Measurements from ENCODE around the gene AGPAT1.
A peak's percentile ranks its signal among the peaks of the same experiment; 100 is the strongest.

The AGPAT1 gene

DNA sequence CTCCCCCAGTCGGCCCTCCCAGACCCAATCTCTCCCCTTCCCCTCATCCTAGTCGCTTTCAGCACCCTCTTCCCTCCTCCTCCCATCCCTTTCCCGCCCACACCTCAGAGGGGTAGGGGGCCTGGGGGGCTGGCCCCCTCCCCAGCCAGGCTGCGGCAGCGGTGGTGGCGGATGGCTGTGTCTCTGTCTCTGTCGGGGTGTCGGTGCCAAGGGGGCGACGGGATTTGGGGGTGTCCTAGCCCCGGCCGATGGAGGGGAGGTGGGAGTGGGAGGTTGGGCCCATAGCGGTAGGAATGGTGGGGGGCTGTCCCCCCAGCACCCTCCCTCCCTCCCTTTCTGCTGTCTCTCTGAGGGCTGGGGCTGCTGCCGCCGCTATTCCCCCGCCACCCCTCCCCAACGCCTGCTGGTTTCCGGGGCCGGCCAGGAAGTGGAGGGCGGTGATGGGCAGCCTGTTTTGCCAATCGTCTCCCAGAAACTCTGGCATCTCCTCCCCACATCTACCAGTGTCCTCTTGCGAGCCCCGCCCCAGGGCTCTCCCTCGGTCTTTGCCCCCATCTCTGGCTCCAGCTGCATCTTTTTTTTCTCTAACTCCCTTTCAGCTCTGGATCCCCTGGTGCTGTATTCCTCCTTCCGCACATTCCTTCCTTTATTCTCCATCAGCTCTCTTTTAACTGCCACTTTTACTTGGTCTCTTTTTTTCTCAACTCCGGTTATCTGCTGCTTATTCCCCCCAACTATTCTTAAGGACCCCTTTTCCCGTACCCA, at the start of gene AGPAT1:
Gene AGPAT1 (minus strand): TSS at position 374 of the 765 bp plus-strand sequence. CDS start 4,588 bp downstream, outside the sequence.
- peak; percentile 95 for DNase-seq (ENCODE audit: low read depth)
- peak within 1 kb of the TSS; percentile 100 for H3K4me3 ChIP-seq (ENCODE audit: low read depth, low read length)
- in situ Hi-C loops (cut with HindIII; ENCODE audit: low sequenced_read_pairs), result no loop called here
- TF ChIP-seq, protein P1, sequence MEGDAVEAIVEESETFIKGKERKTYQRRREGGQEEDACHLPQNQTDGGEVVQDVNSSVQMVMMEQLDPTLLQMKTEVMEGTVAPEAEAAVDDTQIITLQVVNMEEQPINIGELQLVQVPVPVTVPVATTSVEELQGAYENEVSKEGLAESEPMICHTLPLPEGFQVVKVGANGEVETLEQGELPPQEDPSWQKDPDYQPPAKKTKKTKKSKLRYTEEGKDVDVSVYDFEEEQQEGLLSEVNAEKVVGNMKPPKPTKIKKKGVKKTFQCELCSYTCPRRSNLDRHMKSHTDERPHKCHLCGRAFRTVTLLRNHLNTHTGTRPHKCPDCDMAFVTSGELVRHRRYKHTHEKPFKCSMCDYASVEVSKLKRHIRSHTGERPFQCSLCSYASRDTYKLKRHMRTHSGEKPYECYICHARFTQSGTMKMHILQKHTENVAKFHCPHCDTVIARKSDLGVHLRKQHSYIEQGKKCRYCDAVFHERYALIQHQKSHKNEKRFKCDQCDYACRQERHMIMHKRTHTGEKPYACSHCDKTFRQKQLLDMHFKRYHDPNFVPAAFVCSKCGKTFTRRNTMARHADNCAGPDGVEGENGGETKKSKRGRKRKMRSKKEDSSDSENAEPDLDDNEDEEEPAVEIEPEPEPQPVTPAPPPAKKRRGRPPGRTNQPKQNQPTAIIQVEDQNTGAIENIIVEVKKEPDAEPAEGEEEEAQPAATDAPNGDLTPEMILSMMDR (IDR thresholded peaks at IDR 0.05; ENCODE audit: low read depth, low read length, missing control alignments), result no peak

DNA sequence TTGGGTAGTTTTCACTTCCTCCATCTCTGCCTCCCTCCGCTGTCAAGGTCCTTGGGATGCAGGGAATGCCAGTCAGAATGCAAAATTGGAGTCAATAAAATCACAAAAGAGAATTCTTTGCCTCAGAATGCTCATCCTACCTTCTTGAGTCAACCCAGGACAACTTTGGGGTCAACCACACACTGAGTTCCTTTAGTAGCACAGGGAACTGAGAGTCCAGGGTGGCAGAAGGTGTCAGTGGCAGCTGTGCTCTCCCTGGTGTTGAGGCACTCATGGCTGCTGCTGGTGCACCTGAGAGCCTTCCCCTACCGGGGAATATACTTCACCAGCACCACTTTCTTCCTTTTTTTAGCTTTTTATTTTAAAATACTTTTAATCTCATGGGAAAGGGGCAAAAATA, 48.8 kb upstream of the AGPAT1 start:
- TF ChIP-seq, protein P1 (IDR thresholded peaks at IDR 0.05; ENCODE audit: low read depth, low read length, missing control alignments), result no peak
- DNase-seq (ENCODE audit: low read depth), result no peak
- in situ Hi-C loops (cut with HindIII; ENCODE audit: low sequenced_read_pairs), result no loop called here
- H3K4me3 ChIP-seq (ENCODE audit: low read depth, low read length), result no peak overlapping the region

DNA sequence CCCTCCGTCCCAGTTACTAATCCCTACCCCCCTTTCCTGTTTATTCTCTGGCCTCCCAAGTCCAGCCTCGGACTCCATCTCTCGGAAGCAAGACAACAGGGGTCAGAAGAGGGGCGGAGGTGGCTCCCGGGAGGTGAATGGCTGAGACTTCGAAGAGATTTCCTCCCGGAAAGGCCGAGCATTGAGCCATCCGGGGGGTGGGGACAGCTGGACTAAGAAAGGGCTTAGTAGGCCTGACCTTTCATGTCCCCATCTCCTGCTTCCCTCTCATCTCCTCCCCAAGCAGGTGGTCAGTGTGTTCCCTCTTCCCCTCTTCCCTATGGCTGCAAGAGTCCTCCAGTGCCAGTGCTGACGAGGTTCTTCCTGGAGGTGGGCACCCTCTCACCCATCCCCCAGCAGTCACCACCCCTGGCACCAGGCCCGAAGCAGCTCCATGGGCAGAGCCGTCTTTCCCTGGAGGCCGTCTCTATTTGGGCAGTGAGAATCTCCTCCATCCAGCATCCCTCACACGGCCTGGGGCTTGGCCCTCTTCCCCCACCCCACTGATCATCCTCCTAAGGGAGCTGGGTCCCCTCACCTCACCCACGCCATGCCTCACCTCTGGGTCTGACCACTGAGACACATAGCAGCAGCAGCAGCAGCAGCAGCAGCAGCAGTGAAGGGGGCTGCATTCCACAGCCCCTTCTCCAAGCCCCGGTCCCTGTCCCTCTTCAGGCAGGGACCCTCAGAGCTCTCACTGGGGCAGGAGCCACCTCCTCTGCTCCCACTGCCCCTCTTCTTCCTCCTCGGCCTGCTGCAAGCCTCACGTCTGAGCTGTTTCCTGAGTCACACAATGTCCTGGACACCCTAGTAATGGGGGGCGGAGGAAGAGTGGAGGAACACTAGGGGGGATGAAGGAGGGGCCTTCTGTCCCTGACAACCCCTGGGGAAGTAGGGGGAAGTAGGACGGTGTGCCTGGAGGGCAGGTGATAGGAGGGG, 47.7 kb upstream of the AGPAT1 start, which contains the start of gene NOTCH4:
Gene NOTCH4 (minus strand): TSS at position 810 of the 978 bp plus-strand sequence. CDS start 139 bp downstream, at position 671.
- H3K4me3 ChIP-seq (ENCODE audit: low read depth, low read length), result no peak within 1 kb of the TSS
- DNase-seq (ENCODE audit: low read depth), result no peak
- in situ Hi-C loops (cut with HindIII; ENCODE audit: low sequenced_read_pairs), result no loop called here
- TF ChIP-seq, protein P1 (IDR thresholded peaks at IDR 0.05; ENCODE audit: low read depth, low read length, missing control alignments), result no peak

DNA sequence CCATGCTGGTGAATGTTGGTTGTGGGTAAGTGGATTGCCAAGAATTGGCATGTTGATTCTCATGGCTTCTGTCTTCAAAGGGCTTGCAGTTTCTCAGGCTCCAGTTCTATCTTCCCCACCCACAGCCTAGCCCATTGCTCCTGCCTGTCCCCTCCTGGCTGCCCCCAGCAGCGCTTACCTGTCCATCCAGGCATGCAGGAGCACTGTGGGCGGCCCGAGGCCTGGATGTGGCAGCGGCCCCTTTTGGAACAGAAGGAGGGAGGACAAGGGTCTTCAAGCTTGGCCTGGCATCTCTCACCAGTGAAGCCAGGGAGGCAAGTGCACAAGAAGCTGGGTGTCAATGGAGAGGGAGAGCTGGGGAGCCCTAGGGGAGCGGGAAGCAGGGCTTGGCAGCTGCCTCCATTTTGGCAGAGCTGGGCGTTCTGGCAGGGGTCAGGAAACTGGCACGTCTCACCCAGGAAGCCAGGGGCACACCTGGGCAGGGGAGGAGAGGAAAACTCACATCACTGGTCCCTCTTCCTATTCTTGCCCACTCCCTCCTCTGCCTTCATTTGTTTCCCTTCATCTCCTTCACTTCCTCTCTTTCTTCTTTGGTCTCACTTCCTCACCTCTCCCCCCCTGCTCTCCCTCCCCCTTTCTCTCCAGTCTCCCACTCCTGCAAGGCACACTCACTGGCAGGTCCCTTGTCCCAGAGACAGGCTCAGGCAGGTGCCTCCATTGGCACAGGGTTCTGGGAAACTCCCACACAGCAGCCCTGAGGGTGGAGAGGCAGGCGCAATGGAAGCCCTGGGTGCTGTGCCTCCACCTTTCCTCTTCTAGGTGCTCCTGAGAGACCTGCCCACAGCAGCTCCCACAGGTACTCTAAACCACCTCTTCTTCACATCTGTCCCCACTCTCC, 46.7 kb upstream of the AGPAT1 start:
- in situ Hi-C loops (cut with HindIII; ENCODE audit: low sequenced_read_pairs), result no loop called here
- no peak overlapping the region for H3K4me3 ChIP-seq (ENCODE audit: low read depth, low read length)
- TF ChIP-seq, protein P1 (IDR thresholded peaks at IDR 0.05; ENCODE audit: low read depth, low read length, missing control alignments), result no peak
- no peak for DNase-seq (ENCODE audit: low read depth)

DNA sequence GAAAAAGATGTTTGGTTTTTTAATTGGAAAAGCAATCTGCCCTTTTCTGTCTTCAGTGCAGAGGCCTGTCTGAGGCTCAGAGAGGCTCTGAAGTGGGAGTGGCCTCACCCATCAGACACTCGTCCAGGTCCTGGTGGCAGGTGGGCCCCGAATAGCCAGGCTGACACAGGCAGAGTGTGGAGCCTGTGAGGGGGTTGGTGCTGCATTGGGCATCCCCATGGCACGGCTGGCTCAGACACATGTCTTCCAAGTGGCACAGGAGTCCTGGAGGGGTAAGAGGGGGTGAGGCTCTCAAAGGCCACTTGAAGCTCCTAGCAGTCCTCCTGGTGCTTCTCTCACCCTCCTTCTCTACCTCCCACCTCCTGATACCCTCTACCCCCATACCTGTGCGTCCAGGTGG, 44.1 kb upstream of the AGPAT1 start:
- H3K4me3 ChIP-seq (ENCODE audit: low read depth, low read length), result no peak overlapping the region
- DNase-seq (ENCODE audit: low read depth), result no peak
- TF ChIP-seq, protein P1 (IDR thresholded peaks at IDR 0.05; ENCODE audit: low read depth, low read length, missing control alignments), result no peak
- in situ Hi-C loops (cut with HindIII; ENCODE audit: low sequenced_read_pairs), result no loop called here
